C4-2B (cell line): ENCODE data around the gene SON.
A peak's percentile ranks its signal among the peaks of the same experiment; 100 is the strongest.
"Not testable (repeated sequence)": the region's sequence is repeated elsewhere in the genome, so short reads cannot be mapped to it uniquely, and the experiment has no call there.

Experiments
- H3K27ac ChIP-seq: fragments of 450-650 bp; 2 replicates; pipeline ENCODE4 v1.5.1; 2017
- ZFX ChIP-seq: fragments of 450-650 bp; IDR thresholded peaks from 2 replicates; pipeline ENCODE4 v1.6.1; 2017
- TF ChIP-seq, protein P1 (sequence below): fragments of 450-650 bp; conservative IDR thresholded peaks from 2 replicates; pipeline ENCODE4 v1.5.1; 2017; ENCODE audit warnings: mild to moderate bottlenecking

Gene SON

DNA sequence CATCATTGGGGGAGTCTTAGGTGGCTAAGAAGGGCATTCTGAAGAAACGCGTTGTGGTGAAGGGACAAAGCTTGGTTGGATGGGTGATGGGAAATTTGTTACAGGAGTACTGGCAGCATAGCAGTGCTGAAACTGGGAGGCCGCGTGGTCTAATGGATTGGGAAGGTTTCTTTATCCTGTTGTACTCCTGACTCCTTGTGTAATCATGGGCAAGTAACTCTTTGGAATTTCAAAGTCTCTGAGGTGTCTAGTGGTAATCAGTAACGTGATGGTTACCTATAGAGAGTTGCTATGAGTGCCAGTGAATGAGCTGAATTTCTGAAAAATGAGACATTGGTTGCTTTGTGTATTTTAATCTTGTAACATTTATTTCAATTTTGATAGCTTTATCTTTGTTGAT lies 27.2 kb downstream of the SON start:
- H3K27ac ChIP-seq: no peak overlapping the region
- no peak for TF ChIP-seq ZFX
- TF ChIP-seq, protein P1, sequence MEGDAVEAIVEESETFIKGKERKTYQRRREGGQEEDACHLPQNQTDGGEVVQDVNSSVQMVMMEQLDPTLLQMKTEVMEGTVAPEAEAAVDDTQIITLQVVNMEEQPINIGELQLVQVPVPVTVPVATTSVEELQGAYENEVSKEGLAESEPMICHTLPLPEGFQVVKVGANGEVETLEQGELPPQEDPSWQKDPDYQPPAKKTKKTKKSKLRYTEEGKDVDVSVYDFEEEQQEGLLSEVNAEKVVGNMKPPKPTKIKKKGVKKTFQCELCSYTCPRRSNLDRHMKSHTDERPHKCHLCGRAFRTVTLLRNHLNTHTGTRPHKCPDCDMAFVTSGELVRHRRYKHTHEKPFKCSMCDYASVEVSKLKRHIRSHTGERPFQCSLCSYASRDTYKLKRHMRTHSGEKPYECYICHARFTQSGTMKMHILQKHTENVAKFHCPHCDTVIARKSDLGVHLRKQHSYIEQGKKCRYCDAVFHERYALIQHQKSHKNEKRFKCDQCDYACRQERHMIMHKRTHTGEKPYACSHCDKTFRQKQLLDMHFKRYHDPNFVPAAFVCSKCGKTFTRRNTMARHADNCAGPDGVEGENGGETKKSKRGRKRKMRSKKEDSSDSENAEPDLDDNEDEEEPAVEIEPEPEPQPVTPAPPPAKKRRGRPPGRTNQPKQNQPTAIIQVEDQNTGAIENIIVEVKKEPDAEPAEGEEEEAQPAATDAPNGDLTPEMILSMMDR: no peak

DNA sequence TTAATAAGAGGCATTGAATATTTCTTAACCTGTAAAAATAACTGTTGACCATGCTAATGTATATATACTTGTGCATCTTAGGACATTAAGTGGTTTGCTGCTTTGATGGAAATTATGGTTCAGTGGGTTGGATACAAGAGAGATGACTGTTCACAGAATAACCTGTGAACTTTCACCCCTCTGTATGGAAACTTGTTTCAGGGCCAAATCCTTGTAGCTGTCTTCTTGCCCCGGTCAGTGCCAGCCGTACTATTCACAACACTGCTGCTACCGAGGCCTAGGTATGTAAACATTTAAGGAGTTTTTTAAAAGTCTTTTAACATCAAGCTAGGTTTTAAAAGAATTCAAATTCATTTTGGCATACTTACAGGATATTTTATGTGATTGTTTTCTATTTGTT lies 29.5 kb downstream of the SON start:
- TF ChIP-seq, protein P1: no peak
- no peak for TF ChIP-seq ZFX
- no peak overlapping the region for H3K27ac ChIP-seq

DNA sequence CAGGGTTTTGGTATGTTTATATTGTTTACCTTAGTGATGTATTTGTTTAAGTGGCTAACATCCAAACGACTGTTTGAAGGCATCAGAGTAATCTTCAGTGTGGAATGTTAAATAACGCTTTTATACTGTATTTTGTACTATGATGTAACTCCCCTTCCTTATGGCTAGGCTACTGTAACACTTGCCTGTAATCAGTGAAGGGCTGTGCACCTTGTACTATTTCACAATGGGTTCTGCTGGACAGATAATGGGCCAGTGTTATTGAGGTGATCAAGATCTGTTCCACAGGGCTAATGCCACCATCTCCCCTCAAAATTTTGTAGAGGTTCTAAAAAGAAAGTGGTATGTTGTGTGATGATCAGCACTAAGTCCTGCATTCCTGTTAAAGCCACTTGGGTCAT lies 33.9 kb downstream of the SON start:
- not testable (repeated sequence) for H3K27ac ChIP-seq

DNA sequence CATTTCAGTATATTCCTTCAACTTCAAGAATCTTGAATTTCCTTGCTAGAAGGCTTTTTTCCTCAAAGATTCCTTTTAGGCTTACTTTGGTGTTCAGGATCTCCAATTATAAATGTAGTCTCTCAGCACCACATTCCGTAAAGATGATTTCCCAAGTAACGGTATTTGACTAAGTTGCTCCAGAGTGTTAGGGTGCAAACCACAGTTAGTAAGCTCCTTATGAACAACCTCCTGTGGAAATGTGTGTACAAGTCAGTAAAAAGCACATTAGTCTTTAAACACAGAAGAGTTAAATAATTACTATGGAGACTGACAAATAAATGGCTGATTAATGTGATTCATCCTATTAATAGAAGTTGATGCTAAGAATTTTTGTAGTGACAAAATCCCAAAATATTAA lies 35.4 kb downstream of the SON start:
- TF ChIP-seq, protein P1: no peak
- no peak for TF ChIP-seq ZFX
- H3K27ac ChIP-seq: no peak overlapping the region

DNA sequence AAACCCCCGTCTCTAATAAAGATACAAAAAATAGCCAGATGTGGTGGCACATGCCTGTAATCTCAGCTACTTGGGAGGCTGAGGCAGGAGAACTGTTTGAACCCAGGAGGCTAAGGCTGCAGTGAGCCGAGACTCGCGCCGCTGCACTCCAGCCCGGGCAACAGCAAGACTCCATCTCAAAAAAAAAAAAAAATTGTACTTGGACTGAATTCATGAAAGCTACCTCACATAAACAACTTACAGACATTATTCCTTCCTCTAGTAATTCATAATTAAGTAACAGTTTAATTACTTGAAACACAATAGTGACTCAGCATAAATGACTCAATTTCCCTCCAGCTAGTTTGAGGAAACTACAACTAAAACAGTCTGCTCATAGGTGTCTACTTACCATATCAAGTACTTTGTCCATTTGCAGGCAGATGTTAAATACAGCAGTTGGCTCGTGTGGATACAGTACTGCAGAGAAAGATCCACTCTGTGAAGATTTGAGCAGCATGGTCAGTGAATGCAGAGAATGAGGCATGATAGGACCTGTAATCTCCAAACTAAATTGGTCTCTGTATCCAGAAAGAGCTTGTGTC lies 36.2 kb downstream of the SON start:
- no peak overlapping the region for H3K27ac ChIP-seq

DNA sequence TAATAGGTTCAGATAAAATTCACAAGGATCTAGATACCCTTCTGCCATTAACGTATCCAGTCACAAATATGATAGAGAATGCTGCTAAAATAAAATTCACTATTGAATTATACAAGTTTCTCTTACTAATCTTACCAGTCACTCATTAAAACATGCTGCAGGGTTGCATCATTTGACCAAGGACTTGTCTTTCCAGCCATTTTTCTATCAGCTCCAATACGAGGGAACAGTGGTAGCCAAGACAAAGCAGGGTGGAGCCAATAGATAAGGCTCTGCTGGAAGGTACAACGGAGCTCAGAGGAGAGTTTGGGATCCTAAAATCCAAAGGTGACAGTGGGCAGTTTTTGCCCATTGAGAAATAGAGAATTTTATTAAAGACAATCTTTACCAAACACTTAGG lies 41.6 kb downstream of the SON start:
- H3K27ac ChIP-seq: no peak overlapping the region
- TF ChIP-seq ZFX: no peak
- TF ChIP-seq, protein P1: no peak

More for the DNA sequence above, 36.2 kb downstream of the SON start:
- no peak for TF ChIP-seq ZFX
- TF ChIP-seq, protein P1: no peak

DNA sequence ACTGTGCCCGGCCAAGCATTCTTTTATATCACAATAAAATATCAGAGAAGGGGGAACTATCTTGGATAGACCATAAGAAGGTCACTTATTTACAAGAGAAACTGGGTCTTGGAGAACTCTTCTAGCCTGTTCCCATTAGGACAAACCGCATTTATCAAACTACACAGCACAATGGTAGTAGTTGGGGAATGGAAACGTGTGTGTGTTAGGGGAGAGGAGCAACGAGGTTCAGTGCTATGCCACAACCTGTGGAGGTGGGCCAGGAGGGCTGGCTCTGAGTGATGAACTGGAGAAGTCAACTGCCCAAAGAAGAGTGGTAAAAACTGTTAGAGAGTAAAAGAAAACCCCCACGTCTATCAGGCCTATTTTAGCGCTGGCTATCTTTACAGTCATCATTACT lies 44.1 kb downstream of the SON start:
- H3K27ac ChIP-seq: no peak overlapping the region
- TF ChIP-seq, protein P1: no peak

DNA sequence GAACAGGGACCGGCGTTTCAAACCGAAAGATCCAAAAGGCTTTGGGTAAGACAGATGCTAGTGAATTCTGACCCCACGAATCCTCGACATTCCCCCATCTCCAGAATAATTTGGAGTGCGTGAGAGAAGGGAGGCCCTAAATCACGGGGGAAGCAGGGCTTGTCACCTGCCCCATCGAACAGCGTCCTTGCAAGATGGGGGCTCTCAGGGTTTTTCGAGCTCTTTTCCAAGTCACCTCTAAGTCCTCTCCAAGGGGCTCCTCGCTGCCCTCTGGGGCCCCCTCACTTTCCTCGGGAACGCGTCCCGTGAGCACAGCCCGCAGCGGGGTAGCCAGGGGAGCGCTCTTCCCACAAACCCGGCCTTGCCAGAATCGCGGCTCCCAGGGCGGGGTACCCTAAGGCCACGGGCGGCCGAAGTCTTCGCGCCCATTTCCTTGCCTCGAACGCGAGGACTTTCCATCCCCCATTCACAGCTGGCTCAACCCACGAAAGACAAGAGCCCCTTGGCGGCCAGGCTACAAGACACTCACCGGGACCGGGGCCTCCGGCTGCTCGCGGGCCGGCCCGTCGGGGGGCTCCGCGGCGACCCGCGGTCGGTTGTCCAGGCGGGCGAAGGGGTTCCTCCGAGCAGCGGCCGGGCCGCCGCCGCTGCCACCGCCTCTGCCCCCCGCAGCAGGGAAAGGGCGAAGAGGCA lies 45.1 kb downstream of the SON start:
- peak overlapping the region; percentile 92 for H3K27ac ChIP-seq
- peak; percentile 50 for TF ChIP-seq ZFX
- TF ChIP-seq, protein P1: peak; percentile 12; the same call in 1 of the 2 replicates
